Activated gamma-delta T cell (primary cell): Measurements from ENCODE around the gene RGS12.

Source experiments
- DNase-seq: peaks from one replicate; lab custom pipeline; 2025; lab: John Stamatoyannopoulos, UW

RGS12 gene

GRCh38 chr4:3331511-3332394 is 38.9 kb downstream of the RGS12 start:
- no peak for DNase-seq

DNA sequence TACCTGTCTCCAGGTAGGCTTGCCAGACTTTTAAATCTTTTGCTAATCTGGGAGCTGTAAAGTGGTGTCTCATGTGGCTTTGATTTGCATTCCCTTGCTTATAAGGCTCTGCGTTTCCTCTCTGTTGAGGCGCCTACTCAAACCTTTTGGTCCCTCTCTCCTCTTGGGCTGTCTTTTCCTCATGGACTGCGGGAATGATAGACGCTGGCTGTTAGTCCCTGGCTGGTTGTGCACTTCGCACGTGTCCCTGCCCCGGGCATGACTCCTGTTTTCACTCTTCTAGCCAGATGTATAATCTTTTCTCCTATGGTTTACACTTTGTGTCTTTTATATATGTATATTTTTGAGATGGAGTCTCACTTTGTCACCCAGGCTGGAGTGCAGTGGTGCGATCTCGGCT is 39.7 kb downstream of the RGS12 start:
- DNase-seq = no peak

- DNase-seq = no peak
Measured at GRCh38 chr4:3334316-3334715, 41.5 kb downstream of the RGS12 start.

GRCh38 chr4:3335385-3335784 is 42.6 kb downstream of the RGS12 start:
- DNase-seq = no peak

- no peak for DNase-seq
Measured at GRCh38 chr4:3335982-3336381, 43.2 kb downstream of the RGS12 start.

GRCh38 chr4:3336382-3337356 is 43.8 kb downstream of the RGS12 start:
- no peak for DNase-seq

DNA sequence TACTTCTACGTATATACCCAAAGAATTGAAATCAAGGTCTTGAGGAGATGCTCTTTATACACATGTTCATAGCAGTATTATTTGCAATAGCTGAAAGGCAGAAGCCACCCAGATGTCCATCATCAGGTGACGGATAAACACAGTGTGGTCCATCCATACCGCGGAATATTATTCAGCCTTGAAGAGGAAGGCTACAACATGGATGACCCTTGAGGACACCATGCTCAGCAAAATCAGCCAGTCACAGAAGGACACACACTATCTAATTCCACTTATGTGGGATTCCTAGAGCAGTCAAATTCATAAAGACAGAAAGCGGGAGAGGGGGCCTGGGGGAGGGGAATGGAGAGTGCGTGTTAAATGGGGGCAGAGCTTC is 44.5 kb downstream of the RGS12 start:
- DNase-seq = no peak

DNA sequence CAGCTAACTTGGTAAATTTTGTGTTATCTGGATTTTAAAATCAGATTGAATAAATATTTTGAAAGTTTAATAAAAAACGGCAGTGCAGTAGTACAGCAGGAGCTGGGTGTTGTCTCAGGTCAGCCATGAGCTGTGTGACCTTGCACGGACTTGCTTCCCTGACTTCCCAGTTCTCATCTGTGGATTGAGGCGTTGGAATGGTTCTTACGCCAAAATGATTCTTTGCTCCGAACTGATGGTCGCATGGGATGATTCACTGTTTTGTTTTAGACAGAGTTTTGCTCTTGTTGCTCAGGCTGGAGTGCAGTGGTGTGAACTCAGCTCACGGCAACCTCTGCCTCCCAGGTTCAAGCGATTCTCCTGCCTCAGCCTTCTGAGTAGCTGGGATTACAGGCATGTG is 45.0 kb downstream of the RGS12 start:
- DNase-seq = no peak

DNA sequence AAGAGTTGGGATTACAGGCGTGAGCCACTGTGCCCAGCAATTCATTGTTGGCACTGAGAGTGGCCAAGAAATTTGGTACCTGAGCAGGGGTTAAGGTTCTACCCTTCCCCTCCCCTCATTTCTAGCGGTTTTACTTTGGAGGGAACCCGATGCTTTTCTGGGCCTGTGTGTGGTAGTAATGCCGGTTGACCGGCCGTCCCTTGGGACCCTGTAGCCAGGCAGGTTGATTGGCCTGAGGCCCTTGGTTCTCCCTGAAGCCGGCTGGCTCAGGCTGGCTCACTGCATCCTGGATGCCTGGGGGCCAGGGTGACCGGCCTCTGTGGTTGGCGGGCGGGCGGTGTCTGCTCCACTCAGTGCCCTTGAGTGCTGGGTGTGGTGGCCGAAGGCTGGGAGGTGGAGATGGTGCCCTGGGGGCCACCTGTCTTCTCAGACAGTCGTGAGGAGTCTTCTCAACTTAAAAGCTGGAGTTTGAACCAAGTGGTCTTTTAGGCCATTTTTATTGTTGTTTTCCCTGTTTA is 45.6 kb downstream of the RGS12 start:
- no peak for DNase-seq

DNA sequence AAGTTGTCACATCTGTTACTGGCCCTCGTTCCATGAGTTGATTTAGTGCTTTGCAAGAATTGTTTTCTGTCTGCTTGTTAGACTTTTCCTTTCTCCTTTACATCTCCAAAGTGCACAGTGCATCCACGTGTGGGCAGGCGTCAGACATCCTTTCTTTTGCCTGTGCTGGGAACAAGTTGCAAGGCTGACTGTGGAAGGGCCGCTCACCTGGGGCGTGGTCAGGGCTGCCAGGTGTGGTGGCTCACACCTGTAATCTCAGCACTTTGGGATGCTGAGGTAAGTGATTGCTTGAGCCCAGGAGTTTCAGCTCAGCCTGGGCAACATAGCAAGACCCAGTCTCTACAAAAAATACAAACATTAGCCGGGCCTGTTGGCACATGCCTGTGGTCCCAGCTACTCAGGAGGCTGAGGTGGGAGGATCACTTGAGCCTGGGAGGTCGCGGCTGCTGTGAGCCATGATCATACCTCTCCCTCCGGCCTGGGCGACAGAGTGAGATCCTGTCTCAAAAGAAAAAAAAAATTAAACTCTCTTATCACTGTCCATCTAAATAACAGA is 46.2 kb downstream of the RGS12 start:
- no peak for DNase-seq

DNA sequence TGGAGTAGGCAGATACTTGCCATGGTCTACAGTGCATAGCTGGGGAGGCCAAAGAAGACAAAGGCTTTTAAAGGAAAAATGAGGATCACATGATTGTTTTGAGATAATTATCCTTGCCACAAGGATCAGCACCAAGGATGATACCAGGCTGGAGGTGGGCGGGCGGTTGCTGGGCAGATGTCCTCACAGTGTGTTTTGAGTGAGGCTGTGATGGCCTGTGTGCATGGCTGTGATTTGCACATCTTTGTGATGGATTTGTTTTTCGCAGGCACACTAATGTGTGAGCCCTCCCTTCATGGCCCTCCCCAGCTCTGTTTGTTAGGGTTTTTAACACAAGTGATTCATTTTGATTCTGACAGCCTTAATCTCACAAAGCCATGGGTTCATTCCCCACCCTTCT is 46.8 kb downstream of the RGS12 start:
- DNase-seq = no peak

- DNase-seq = no peak
Measured at GRCh38 chr4:3340038-3340699, 47.3 kb downstream of the RGS12 start.

- no peak for DNase-seq
Measured at GRCh38 chr4:3340700-3341083, 47.9 kb downstream of the RGS12 start.

DNA sequence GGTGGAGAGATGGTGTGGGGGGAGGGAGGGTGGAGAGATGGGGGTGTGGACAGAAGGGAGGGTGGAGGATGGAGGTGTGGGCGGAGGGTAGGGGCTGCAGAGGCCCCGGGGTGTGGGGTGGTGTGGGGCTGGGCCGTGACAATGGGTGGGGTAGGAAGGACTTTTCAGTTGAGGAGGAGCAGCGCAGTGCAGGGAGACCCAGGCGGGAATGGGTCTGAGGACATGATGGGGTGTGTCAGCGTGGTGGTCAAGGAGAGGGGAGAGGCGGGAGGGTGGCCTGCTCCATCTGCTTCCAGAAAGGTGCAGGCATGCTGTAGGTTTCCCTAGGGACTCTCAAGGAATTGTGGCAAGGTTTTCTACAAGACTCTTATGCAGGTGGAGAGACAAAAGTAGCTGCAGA is 48.9 kb downstream of the RGS12 start:
- DNase-seq = no peak

- no peak for DNase-seq
Measured at GRCh38 chr4:3342182-3342854, 49.5 kb downstream of the RGS12 start.
